ENCODE results near the gene PPP6R2. TPM values are rescaled to one million over a fixed set of nuclear protein-coding genes. Genes with fewer than 3 reads are reported as not detected.

The PPP6R2 gene
- total RNA-seq, 1 experiment from 2014 or later = 61.3 TPM

- RAD21 ChIA-PET (ENCODE audit: low non-redundant PET in 1 of 2, low total read pairs in 2 of 2, uncharacterized antibody in 2 of 2, unreplicated experiment in 2 of 2) = interaction anchor here in 1 of 2 experiments (0.7 kb wide), 1 partner anchor 10 kb away, joined by 3 read pairs; no protein-coding TSS in a partner anchor
- no peak for DNase-seq (ENCODE audit: low read depth, low spot score)
- intact Hi-C loops (cut with micrococcal nuclease) = no loop called here
Observed at GRCh38 chr22:50317178-50317577, 25.9 kb upstream of the PPP6R2 start.

More at GRCh38 chr22:50317178-50317577, 25.9 kb upstream of the PPP6R2 start:
- ChIA-PET CTCF (no interaction called here), POLR2A (no interaction called here)
- H3K4me2 ChIP-seq (ENCODE audit: low read length) = no peak overlapping the region
- no peaks in the 10 kb centered on the region for H3K27me3 ChIP-seq (ENCODE audit: insufficient read depth, low read length)
- H3K4me1 ChIP-seq (ENCODE audit: control insufficient read depth in 1 of 2, insufficient read depth in 2 of 2, low read length in 2 of 2) = peaks cover 0 to 18% of the 10 kb centered on the region in 2 experiments; a peak in 3 of 4 replicates
- no TSS peak for BruUV-seq (replicated peaks)
- H3K36me3 ChIP-seq (ENCODE audit: control insufficient read depth in 1 of 2, insufficient read depth in 2 of 2, low read length in 2 of 2) = no peaks in the 10 kb centered on the region
- no peaks in the 10 kb centered on the region for H3K9me3 ChIP-seq (ENCODE audit: control insufficient read depth in 1 of 2, insufficient read depth in 1 of 2, low read depth in 1 of 2, low read length in 2 of 2)
- H4K20me1 ChIP-seq (ENCODE audit: insufficient read depth) = no peaks in the 10 kb centered on the region
- TF ChIP-seq ZFX (IDR thresholded peaks at IDR 0.05) = no peak
- TF ChIP-seq, protein P1, sequence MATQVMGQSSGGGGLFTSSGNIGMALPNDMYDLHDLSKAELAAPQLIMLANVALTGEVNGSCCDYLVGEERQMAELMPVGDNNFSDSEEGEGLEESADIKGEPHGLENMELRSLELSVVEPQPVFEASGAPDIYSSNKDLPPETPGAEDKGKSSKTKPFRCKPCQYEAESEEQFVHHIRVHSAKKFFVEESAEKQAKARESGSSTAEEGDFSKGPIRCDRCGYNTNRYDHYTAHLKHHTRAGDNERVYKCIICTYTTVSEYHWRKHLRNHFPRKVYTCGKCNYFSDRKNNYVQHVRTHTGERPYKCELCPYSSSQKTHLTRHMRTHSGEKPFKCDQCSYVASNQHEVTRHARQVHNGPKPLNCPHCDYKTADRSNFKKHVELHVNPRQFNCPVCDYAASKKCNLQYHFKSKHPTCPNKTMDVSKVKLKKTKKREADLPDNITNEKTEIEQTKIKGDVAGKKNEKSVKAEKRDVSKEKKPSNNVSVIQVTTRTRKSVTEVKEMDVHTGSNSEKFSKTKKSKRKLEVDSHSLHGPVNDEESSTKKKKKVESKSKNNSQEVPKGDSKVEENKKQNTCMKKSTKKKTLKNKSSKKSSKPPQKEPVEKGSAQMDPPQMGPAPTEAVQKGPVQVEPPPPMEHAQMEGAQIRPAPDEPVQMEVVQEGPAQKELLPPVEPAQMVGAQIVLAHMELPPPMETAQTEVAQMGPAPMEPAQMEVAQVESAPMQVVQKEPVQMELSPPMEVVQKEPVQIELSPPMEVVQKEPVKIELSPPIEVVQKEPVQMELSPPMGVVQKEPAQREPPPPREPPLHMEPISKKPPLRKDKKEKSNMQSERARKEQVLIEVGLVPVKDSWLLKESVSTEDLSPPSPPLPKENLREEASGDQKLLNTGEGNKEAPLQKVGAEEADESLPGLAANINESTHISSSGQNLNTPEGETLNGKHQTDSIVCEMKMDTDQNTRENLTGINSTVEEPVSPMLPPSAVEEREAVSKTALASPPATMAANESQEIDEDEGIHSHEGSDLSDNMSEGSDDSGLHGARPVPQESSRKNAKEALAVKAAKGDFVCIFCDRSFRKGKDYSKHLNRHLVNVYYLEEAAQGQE (IDR thresholded peaks at IDR 0.05; ENCODE audit: low read depth) = no peak
- TF ChIP-seq JUND (IDR thresholded peaks at IDR 0.05) = no peak
- TF ChIP-seq ZNF274 (IDR thresholded peaks at IDR 0.05; ENCODE audit: low read depth, low read length) = no peak
- TF ChIP-seq CBX3 (IDR thresholded peaks at IDR 0.05; ENCODE audit: low read depth) = no peak
- TF ChIP-seq, protein P2, sequence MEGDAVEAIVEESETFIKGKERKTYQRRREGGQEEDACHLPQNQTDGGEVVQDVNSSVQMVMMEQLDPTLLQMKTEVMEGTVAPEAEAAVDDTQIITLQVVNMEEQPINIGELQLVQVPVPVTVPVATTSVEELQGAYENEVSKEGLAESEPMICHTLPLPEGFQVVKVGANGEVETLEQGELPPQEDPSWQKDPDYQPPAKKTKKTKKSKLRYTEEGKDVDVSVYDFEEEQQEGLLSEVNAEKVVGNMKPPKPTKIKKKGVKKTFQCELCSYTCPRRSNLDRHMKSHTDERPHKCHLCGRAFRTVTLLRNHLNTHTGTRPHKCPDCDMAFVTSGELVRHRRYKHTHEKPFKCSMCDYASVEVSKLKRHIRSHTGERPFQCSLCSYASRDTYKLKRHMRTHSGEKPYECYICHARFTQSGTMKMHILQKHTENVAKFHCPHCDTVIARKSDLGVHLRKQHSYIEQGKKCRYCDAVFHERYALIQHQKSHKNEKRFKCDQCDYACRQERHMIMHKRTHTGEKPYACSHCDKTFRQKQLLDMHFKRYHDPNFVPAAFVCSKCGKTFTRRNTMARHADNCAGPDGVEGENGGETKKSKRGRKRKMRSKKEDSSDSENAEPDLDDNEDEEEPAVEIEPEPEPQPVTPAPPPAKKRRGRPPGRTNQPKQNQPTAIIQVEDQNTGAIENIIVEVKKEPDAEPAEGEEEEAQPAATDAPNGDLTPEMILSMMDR (IDR thresholded peaks at IDR 0.05 in 2 of 3, conservative IDR thresholded peaks at IDR 0.05 in 1 of 3; ENCODE audit: borderline replicate concordance in 1 of 3, insufficient read depth in 1 of 3, low read depth in 2 of 3, low read length in 2 of 3) = no peak
- no peak for TF ChIP-seq EZH2phosphoT487 (IDR thresholded peaks at IDR 0.05; ENCODE audit: borderline replicate concordance)
- TF ChIP-seq YY1 (IDR thresholded peaks at IDR 0.05; ENCODE audit: extremely low read depth, insufficient replicate concordance, low read depth, low read length) = no peak
- no peak overlapping the region for H3K27ac ChIP-seq (ENCODE audit: low read depth, low read length)
- H3K4me3 ChIP-seq (replicated peaks in 1 of 2; ENCODE audit: low read depth in 1 of 2, low read length in 2 of 2) = no peak overlapping the region
- H2AFZ ChIP-seq (ENCODE audit: low read depth, low read length, poor library complexity, severe bottlenecking) = no peak overlapping the region
- H3K9ac ChIP-seq (ENCODE audit: low read length) = no peak overlapping the region
- no peaks in the 10 kb centered on the region for H3K79me2 ChIP-seq (ENCODE audit: insufficient read depth, low read length)
- no peak for ATAC-seq
- no peaks in the 10 kb centered on the region for H3K9me2 ChIP-seq (ENCODE audit: insufficient read depth)
